COR-L47 (cell line): ENCODE data around the gene ARMC8.

Experiments
- DNase-seq: peaks from one replicate; lab custom pipeline; 2025; lab: John Stamatoyannopoulos, UW

The ARMC8 gene

DNA sequence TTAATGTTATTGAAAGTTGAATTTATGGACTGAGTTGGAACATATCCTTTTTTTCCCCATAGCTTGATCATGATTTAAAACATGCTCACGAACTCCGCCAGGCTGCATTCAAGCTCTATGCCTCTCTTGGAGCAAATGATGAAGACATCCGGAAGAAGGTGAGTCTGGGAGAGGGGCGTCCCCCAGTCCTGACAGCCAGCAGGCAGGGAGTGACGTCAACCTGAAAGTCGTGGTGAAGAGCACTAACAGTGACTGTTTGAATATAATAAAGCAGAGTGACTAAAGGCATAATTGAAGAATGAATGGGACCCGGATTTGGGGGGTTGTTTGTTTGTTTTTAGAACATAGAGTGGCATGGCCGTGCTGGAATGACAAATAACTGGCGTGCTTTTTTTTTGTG lies 57.9 kb downstream of the ARMC8 start:
- no peak for DNase-seq

DNA sequence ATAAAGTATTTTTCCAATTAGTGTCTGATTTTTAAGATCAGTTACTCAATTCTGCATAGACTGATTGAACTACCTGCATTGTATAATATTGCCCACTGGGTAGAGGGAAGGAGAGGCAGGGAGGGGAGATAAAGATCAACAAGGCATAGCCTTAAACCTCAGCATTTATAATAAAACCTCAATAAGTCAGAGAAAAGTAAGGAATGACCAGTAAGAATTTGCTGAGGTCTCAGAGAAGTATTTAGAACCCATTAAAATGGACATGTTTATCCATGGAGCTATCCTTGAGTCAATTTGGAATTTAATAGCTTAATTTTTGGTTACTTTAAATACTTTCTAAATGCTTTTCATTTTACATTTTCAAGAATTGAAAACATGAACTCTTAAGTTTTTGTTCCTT lies 62.5 kb downstream of the ARMC8 start:
- no peak for DNase-seq

DNA sequence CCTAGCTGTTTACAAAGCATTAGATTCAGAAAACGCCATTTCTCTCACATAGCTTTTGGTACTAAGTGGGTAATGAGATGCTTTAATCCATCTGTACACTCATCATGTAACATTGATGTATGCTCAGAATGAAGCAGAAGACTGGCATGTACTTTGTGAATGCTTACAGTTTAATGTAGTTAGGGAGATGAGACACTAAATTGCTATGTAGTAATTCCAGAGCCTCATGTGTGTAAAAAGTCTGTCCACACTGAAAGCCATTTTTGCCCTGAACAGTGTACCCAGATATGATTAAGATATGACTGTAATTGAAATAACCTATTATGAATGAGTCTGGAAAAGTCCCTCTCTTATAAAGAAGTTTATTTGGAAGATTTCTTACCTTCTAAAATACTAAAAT lies 66.5 kb downstream of the ARMC8 start:
- no peak for DNase-seq

DNA sequence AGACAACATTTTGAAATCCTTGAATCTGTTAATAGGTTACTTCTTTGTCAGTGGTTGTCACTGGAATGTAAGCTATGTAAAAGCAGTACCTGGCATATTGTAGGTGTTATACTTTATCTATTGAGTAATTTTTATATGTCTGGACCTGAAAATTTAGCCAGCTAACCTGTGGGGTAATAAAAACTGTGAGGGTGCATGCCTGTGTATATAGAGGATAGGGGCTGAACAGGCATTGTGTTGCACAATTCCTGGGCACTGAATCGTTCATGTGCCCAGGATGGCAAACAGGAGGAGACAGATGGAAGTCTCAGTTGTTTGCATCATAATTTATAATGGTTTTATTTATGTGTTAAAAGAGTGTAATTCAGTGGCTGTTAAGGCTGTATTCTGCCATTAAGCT lies 67.1 kb downstream of the ARMC8 start:
- DNase-seq: no peak

DNA sequence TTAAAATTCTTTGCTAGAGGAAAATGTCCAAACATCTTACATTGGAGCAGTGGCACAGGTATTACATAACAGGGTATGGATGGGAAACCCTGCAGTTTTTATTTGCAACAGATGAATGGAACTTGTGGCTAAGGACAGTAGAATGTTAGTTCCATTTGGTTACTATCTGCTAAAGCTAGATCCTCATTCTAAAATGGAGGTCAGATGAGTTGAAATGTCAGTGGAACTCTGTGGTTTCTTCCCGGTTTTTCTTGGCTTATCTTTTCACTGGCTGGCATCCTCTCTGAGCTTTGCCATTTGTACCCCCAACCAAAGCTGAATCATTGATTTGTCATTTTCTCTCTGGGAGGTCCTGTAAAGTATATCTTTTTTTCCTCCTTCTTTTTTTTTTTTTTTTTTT lies 68.9 kb downstream of the ARMC8 start:
- no peak for DNase-seq

DNA sequence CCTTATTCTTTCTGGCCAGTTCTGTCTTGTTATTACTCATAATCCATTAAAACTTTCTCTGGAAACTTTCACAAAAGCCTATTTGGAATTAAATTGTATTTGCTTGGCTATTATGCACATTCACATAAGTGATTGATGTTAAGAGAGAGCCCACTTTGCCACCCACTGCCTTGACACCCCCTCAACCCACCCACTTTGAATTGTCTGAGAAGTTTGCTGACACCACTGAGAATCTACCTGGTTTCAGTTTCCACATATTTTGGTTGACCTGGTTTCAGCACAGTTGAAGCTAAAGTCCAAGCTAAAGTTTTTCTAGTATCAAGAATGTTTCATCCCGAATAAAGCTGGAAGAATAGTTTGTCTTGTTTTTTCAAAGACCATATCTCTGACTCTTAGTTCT lies 70.9 kb downstream of the ARMC8 start:
- DNase-seq: no peak

DNA sequence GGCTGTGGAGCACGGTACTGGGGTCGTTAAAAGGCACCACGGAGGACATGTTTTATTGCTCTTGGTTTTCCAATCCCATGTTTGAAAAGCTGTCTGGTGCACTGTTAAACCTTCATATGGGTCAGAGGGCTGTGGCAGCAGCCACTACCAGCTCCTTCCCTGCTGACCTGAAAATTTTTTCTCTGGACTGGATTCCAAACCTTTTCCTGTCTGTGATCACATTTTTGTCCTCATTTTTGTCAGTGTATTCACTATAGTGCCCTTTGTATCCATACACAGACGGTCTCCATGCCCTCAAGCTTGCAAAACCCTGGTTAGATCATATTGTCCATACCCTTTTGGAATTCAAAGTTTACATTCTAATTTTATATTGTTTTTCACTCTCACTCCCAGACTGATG lies 72.0 kb downstream of the ARMC8 start:
- DNase-seq: no peak

DNA sequence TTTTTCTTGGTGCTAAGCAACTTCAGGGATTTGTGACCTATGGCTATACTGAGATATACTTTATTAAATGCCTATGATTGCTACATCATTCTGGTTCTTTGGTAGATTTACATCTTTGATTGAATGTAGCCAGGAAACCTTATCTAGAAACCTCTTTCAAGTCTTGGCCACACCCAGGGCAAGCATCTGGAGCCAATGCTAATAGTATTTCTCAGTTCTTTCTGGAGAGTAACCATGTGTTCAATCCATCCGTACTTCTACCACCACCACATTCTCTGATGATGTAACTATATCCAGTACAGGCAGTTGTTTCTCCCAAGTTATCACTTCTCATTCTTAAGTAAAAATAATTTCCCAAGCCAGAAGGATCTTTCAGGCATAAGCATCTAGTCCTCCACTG lies 73.5 kb downstream of the ARMC8 start:
- no peak for DNase-seq

DNA sequence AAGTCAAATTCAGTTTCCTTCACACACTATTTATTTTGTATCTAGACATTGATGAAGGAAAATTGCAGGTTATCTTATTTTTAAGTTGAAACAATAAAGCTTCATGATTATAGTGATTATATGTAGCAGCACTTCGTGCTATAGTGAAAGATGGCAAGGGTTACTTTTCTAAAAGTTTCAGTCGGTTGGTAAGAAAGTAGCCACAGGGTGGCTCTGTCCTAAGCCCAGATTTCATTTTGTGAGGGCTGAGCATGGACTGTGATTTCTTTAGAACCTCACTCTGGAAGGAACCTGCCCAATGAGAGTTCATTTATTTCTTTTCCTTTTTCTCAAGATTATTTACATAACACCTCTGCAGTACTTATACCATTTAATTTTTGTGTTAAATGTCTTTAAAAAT lies 76.0 kb downstream of the ARMC8 start:
- no peak for DNase-seq

DNA sequence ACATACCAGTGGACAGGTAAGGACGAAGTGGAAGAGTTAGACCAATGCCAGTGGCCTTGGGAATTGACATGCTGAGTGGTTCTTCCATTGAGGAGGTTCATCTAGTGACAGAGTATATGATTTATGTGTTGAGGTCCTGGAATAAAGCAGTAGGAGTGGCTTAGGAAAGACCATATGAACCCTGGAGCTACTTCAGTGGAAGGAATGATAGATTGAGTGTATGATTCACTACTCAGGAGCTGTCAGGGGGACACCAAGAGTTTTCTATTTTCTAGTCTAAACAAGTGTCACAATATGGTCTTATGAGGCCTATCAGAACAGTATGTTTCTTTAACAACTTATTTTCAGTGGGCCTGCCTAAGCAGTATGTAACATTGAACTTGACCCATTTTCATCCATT lies 78.6 kb downstream of the ARMC8 start:
- no peak for DNase-seq

DNA sequence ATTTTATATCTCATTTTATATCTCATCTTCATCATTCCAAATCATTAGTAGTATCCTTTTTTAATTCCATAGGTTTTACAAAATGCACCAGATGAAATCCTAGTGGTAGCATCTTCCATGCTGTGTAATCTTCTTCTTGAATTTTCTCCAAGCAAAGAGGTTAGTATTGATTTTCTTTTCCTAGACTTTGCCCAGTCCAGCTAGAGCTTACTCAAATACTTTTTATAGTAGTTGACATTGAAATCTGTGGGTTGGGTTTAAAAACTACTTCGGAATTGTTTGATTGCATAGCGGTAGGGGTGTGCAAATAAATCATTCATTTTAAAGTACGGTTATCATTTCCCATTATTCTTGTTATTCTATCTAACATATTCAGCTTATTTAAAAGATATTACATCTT lies 80.0 kb downstream of the ARMC8 start:
- no peak for DNase-seq

DNA sequence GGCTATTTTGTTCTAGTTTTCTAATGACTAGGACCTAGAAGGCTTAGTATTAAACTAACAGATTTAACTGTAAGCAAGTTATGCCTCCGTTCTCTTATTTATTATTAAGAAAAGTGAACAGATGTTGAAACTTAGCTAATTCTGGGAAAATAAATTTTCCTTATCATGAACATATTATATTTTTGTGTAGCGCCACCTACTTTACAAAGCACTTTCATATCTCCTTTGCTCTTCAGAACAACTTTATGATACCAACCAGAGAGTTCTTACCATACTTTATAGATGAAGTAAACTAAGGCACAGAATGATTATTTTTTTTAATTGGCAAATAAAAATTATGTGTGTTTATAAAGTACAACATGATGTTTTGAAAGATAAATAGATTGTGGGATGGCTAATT lies 83.1 kb downstream of the ARMC8 start:
- no peak for DNase-seq

DNA sequence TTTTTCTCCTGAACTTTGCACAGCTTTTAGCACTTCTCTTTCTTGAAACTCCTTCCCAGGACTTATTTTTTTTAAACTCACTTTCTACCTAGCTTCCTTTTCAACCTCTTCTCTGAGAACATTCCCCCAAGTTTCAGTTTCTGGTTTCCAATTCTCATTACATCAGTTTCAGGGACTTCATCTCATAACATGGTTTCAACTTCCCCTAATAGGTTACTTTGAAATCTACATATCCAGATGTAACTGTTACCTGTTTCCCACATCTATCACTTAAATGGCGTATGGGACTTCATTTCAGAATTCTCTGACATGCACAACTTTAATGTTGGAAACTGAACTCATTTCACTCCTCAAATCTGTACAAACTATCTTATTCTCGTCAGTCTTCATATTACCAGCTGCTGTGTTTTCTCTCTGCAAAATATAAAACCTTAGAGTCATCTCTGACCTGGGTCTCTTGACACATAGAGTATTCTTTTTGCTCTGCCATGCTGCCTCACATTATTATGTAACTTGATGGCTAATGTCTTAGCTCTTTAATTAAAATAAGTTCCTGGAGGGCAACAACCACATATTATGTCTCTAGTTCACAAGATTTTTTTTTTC lies 84.2 kb downstream of the ARMC8 start:
- no peak for DNase-seq

DNA sequence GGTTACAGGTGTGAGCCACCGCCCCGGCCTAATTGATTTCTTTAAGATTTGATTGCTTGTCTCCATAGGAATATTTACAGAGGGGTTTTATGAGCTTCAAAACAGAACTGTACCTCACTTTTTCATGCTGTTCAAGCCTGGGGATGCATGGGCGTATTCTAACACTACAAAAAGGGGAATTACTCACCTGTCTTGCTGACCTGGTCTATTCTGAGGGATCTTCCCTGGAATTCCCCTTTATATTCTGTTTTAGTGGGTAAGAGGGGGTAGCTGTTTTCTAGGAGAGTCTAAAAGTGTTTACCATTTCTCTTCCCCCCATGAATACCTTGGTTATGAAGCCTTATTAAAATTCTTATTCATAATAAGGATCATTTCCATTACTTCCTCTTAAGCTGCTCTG lies 94.5 kb downstream of the ARMC8 start:
- no peak for DNase-seq

DNA sequence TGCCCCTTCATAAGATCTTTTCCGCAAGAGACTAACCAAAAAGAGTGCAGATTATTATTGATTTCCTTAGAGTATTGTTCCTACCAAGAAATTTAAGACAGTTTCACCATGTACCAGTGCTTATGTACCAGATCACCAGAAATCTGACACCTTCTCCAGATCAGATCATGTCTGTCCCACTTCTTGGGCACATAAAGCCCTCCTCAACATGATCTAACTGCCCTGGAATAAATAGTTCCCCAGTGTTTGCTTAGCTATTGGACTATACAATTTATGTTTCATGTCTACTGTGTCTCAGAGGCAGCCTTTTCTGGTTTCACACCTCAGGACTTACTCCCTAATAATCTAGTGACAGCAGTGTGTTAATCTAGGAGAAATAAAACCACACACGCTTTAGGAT lies 95.7 kb downstream of the ARMC8 start:
- no peak for DNase-seq

DNA sequence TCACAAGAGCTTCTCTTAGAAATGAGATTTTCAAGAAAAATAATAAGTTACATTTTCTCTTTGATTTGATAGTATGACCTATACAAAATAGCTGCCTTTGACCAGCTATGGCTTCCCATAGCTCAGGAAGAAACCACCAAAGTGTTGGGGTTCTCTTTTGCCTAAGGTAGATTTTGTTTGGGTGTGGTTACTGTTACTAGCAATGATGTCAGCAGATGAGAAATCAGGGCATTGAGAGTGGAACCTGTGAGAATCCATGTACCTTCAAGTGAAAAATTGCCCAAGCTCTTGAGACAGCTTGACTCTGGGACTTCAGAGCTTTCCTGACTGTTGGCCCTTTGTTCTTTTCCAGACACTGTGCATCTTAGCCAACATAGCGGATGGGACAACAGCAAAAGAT lies 97.0 kb downstream of the ARMC8 start:
- DNase-seq: no peak

DNA sequence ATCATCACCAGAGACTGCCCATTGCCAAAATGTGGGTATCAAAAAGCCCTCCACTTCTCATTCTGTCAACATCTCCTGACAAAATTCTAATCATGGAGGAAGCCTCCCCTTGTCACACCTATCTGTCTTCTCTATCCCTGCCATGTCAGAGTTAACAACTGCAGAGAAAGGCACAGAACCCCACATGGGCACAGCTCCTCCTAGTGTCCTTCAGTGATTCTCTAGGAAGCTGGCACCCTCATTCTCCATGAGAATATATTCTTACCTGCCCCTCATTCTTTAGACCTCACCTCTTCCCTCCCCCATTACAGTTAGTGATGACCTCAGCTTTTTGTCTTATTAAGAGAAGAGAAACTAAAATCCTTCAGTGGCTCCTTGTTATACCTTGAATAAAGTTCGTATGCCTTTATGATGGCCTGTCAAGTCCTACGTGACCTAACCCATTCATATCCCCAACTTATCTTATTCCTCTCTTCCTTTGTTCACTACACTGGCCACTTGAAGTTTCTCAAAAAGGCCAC lies 97.9 kb downstream of the ARMC8 start:
- no peak for DNase-seq

DNA sequence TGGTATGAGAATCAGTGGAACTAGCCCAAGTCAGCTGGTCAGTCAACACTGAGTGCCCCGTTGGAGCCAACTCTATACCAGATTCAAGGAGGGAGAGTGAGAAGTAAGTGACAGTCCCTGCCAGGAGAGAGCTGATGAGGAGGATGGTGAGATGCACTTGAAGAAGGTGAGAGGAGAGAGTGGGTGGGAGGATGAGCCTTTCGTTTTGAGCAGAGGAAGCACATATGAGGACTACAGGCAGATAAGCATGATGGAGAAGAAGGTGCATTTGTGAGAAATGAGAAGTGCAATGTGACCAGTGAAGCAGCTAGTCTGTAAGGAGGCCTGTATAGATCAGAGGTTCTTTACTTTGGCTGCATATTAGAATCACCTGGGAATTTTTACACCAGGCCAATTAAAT lies 102.2 kb downstream of the ARMC8 start:
- no peak for DNase-seq

DNA sequence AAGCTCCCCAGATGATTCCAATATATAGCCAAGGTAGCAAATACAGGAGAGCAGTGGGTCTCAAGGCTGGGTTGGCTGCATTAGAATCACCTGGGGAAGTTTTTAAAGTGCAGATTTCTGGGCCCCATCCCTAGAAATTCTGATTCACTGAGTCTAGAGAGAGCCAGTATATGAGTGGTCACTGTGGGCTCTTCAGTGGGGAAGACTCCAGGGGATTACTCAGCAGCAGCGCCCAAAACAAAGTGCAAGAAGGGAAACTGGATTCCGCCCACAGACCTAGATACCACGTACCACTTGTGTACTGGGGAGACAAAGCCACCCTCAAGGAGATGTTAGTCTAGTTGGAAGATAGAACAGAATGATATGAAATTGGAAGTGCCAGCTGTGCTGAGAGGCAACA lies 102.6 kb downstream of the ARMC8 start:
- no peak for DNase-seq

DNA sequence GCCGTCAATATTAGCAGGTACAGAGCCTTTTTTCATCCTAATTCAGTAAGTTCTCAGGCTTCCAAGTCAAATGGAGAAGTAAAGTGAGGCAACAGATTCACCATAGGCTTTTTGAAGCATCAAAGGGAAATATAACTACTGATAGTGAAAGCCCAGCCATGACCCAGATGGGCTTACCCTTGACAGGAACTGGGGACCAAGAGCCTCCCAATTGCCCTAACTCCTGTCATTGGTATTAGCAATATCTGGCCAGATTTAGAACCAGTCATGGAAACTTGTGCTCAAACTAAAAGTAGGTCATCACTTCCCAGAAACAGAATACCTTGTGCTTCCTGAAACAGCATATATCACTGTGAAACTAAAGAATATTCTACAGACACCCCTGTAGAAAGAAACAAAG lies 109.5 kb downstream of the ARMC8 start:
- no peak for DNase-seq

DNA sequence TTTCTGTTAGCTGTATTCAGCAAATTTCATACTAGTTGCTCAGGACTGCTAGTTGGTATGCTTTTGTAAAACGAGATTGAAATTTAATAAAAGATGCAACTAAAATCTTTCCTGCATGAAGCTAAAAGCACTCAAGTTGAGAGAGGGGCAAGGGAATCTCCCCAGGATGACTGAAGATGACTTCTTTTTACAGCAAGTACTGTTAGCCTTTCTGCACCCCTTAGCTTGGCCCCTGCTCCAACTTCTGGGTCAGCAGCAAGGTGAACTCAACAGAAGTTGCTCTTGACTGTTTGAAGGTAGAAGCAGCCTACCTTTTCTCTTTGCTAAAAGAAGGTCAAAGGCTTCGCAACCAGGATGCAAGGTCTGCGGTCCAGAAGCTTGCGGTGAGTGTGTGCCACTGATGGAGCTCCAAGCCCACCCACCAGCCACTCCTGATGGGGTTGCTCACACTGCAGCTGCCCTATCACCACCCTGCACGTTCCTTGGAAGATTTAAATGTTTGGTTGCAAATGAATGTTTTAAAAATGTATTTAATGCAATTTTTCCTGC lies 110.0 kb downstream of the ARMC8 start:
- DNase-seq: no peak

DNA sequence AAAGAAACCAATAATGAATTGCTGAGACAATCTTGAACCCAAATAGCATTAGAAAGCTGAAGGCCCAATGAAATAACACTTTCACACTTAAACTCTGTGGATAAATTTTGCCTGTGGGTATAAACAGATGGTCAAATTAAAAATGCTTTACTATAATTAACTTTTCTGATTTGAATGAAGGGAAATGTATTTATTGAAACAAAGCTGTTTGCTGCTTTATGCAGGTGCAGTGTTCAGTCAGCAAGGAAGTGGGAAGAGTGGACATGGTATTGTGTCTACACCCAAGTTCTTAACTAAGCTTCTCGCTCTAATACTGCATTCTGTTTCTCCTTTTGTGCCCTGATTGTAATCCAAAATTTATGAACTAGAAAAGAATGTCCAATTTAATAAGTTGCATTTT lies 110.8 kb downstream of the ARMC8 start:
- DNase-seq: no peak

DNA sequence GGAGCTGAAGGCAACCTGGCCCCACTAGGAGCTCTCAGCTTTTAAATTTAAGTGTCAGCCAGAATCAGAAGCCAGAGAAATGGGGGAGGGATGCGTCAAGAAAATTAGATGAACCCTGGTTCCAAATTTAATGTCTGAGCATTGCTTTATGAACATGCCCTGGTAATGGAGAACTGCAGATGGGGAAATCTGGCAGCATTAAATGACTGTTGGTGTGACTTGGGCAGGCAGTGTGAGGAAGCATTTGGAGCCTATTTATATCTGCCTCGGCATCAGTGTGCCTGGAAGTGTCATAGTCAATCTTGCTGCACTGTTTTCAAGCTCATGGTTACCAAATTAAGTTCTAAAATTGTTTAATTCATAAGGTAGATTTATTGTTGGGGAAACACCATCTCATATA lies 113.5 kb downstream of the ARMC8 start:
- no peak for DNase-seq

DNA sequence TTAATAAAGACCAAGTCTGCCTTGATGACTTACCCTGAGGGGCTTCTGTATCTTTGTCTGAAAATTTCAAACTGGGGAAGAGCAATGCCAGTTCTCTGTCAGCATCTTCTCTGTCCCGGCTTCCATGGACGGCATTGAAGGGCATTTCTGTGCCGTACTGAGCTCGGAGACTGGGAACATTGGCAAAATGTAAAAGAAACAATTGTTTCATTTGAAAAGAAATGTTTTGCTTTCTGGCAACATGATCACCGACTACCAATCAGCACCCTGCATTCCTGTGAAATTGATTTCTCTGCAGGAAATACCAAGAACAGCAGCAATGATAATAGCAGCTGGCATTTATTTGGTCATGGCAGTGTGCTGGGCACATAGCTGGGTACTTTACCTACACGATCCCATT lies 116.4 kb downstream of the ARMC8 start:
- no peak for DNase-seq
